Endothelial cell of umbilical vein (primary cell): ENCODE results near the gene TNKS2.

Source experiments
- CTCF ChIP-seq, 2 donors: IDR thresholded peaks; 1 replicate in 1 of 2; 2 replicates in 1 of 2; pipeline ENCODE4 v1.5.1; 2011; ENCODE audit warnings: low read length in 2 of 2, mild to moderate bottlenecking in 2 of 2, moderate library complexity in 2 of 2, control low read depth in 1 of 2, inconsistent platforms in 1 of 2, low read depth in 1 of 2; ENCODE audit not compliant: insufficient read depth in 1 of 2; ENCODE audit errors: extremely low read depth in 1 of 2
- EZH2 ChIP-seq: IDR thresholded peaks from 2 replicates; pipeline ENCODE4 v1.6.1; 2012; ENCODE audit warnings: borderline replicate concordance, low read depth, mild to moderate bottlenecking, moderate library complexity, low read length, inconsistent platforms; ENCODE audit not compliant: severe bottlenecking
- FOS ChIP-seq: IDR thresholded peaks from 2 replicates; pipeline ENCODE4 v1.6.1; 2011; ENCODE audit warnings: mild to moderate bottlenecking, low read length, moderate library complexity, borderline replicate concordance; ENCODE audit not compliant: insufficient read depth
- GATA2 ChIP-seq: IDR thresholded peaks from 2 replicates; pipeline ENCODE4 v1.7.0; 2011; ENCODE audit warnings: low read depth, mild to moderate bottlenecking, moderate library complexity, mixed read lengths, low read length; ENCODE audit not compliant: insufficient read length, insufficient read depth
- JUN ChIP-seq: IDR thresholded peaks from 2 replicates; pipeline ENCODE4 v1.6.1; 2011; ENCODE audit warnings: borderline replicate concordance, low read depth; ENCODE audit not compliant: insufficient read length, insufficient read depth
- MAX ChIP-seq: IDR thresholded peaks from 2 replicates; pipeline ENCODE4 v1.6.1; 2011; ENCODE audit not compliant: insufficient read depth, insufficient read length
- MYC ChIP-seq: IDR thresholded peaks from one replicate; pipeline ENCODE4 v1.6.1; 2011; ENCODE audit warnings: mild to moderate bottlenecking, low read depth, low read length
- POLR2A ChIP-seq: IDR thresholded peaks from 2 replicates; pipeline ENCODE4 v1.6.1; 2012; ENCODE audit warnings: low read depth, mild to moderate bottlenecking, control low read depth, low read length
- POLR2AphosphoS5 ChIP-seq: IDR thresholded peaks from 2 replicates; pipeline ENCODE4 v1.6.1; 2012; ENCODE audit warnings: low read depth, mild to moderate bottlenecking, control low read depth, low read length, moderate library complexity; ENCODE audit not compliant: insufficient read depth

GRCh38 chr10:91897421-91897820 lies 99.2 kb downstream of the TNKS2 start:
- TF ChIP-seq EZH2, result no peak
- no peak for TF ChIP-seq CTCF (IDR thresholded peaks at IDR 0.05; ENCODE audit: extremely low read depth in 1 of 2, insufficient read depth in 1 of 2, low read depth in 1 of 2, low read length in 2 of 2)
- no peak for TF ChIP-seq POLR2AphosphoS5
- TF ChIP-seq POLR2A, result no peak
- TF ChIP-seq MYC, result no peak
- TF ChIP-seq MAX, result no peak
- TF ChIP-seq FOS, result no peak
- TF ChIP-seq JUN, result no peak
- no peak for TF ChIP-seq GATA2
